ENCODE measurements around the gene BEND7.

BEND7 gene

GRCh38 chr10:13399752-13400151, 129.1 kb downstream of the BEND7 start:
- no peaks in the 10 kb centered on the region for H3K36me3 ChIP-seq (ENCODE audit: control insufficient read depth in 5 of 5, insufficient read depth in 5 of 5, low read length in 5 of 5)
- no peak overlapping the region for H3K9ac ChIP-seq (ENCODE audit: low read length in 5 of 5)
- H3K4me1 ChIP-seq (ENCODE audit: control insufficient read depth in 5 of 5, insufficient read depth in 5 of 5, low read length in 5 of 5): no peaks in the 10 kb centered on the region
- no peak overlapping the region for H3K4me3 ChIP-seq (ENCODE audit: low read depth in 1 of 5, low read length in 5 of 5)
- H3K9me3 ChIP-seq (ENCODE audit: control insufficient read depth in 5 of 5, low read length in 5 of 5): peaks cover 0 to 4% (median 0%) of the 10 kb centered on the region in 5 donors
- no peak overlapping the region for H3K27ac ChIP-seq (ENCODE audit: low read depth, low read length)
- peaks cover 0 to 4% (median 0%) of the 10 kb centered on the region in 5 donors for H3K27me3 ChIP-seq (ENCODE audit: control insufficient read depth in 5 of 5, insufficient read depth in 4 of 5, low read length in 5 of 5)

DNA sequence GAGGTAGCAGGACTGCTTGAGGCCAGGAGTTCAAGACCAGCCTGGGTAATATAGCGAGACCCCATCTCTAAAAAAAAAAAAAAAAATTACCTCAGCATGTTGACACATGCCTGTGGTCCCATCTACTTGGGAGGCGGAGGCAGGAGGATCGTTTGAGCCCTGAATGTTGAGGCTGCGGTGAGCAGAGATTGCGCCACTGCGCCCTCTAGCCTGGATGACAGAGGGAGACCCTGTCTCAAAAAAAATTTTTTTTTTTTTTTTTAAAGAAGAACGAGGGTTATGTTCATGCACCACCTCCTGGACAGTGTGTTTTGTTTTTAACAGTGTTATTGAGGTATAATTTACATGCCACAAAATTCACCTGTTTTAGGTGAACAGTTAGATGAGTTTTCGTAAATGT, 129.6 kb downstream of the BEND7 start:
- Histone ChIP-seq H3K27ac (ENCODE audit: low read depth, low read length) (no peak overlapping the region), H3K36me3 (ENCODE audit: control insufficient read depth in 5 of 5, insufficient read depth in 5 of 5, low read length in 5 of 5) (no peaks in the 10 kb centered on the region), H3K4me3 (ENCODE audit: low read depth in 1 of 5, low read length in 5 of 5) (no peak overlapping the region), H3K27me3 (ENCODE audit: control insufficient read depth in 5 of 5, insufficient read depth in 4 of 5, low read length in 5 of 5) (peaks cover 0 to 4% (median 0%) of the 10 kb centered on the region in 5 donors), H3K9me3 (ENCODE audit: control insufficient read depth in 5 of 5, low read length in 5 of 5) (peaks cover 0 to 4% (median 0%) of the 10 kb centered on the region in 5 donors), H3K4me1 (ENCODE audit: control insufficient read depth in 5 of 5, insufficient read depth in 5 of 5, low read length in 5 of 5) (no peaks in the 10 kb centered on the region), H3K9ac (ENCODE audit: low read length in 5 of 5) (no peak overlapping the region)

DNA sequence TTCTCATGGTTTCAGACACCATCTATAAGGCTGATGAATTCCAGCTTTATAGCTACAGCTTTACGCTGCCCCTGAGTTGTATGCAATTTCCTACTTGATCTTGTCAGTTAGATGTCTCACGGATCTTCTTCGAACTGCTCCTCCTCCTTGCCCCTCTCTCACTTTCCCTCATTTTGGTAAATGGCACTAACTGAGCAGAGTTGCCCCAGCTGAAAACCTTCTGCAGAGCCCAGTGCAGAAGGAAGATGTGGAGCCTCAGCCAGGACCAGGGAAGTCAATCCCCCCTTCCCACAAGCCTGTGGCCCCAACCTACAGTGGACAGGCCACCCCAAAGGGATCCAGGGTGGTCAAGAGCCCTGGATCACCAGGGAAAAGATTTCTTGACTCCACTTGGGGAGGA, 131.8 kb downstream of the BEND7 start:
- H3K27ac ChIP-seq (ENCODE audit: low read depth, low read length): no peak overlapping the region
- no peaks in the 10 kb centered on the region for H3K4me1 ChIP-seq (ENCODE audit: control insufficient read depth in 5 of 5, insufficient read depth in 5 of 5, low read length in 5 of 5)
- no peak overlapping the region for H3K9ac ChIP-seq (ENCODE audit: low read length in 5 of 5)
- no peak overlapping the region for H3K4me3 ChIP-seq (ENCODE audit: low read depth in 1 of 5, low read length in 5 of 5)
- H3K36me3 ChIP-seq (ENCODE audit: control insufficient read depth in 5 of 5, insufficient read depth in 5 of 5, low read length in 5 of 5): no peaks in the 10 kb centered on the region
- peaks cover 0 to 4% (median 0%) of the 10 kb centered on the region in 5 donors for H3K27me3 ChIP-seq (ENCODE audit: control insufficient read depth in 5 of 5, insufficient read depth in 4 of 5, low read length in 5 of 5)
- peaks cover 0 to 4% (median 0%) of the 10 kb centered on the region in 5 donors for H3K9me3 ChIP-seq (ENCODE audit: control insufficient read depth in 5 of 5, low read length in 5 of 5)

- H3K36me3 ChIP-seq (ENCODE audit: control insufficient read depth in 5 of 5, insufficient read depth in 5 of 5, low read length in 5 of 5): no peaks in the 10 kb centered on the region
- peaks cover 0 to 4% (median 0%) of the 10 kb centered on the region in 5 donors for H3K9me3 ChIP-seq (ENCODE audit: control insufficient read depth in 5 of 5, low read length in 5 of 5)
- no peak overlapping the region for H3K27ac ChIP-seq (ENCODE audit: low read depth, low read length)
- H3K9ac ChIP-seq (ENCODE audit: low read length in 5 of 5): no peak overlapping the region
- H3K27me3 ChIP-seq (ENCODE audit: control insufficient read depth in 5 of 5, insufficient read depth in 4 of 5, low read length in 5 of 5): peaks cover 0 to 4% (median 0%) of the 10 kb centered on the region in 5 donors
- H3K4me3 ChIP-seq (ENCODE audit: low read depth in 1 of 5, low read length in 5 of 5): no peak overlapping the region
- H3K4me1 ChIP-seq (ENCODE audit: control insufficient read depth in 5 of 5, insufficient read depth in 5 of 5, low read length in 5 of 5): no peaks in the 10 kb centered on the region
Measured at GRCh38 chr10:13396369-13396768, 132.4 kb downstream of the BEND7 start.

DNA sequence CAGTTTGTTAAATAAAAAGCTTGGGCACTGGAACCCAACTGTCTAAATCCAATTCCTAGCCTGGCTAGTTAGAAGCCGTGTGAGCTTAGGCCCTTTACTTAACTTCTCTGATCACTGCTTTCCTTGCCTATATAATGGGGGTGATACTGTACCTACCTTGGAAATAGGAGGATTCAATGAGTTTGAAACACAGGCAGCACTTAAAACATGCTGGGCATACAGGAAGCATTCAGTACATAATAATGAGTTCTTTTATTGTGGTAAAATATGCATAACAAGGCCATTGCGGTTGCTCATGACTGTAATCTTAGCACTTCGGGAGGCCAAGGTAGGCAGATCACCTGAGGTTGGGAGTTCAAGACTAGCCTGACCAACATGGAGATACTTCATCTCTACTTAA, 133.3 kb downstream of the BEND7 start:
- H3K9ac ChIP-seq (ENCODE audit: low read length in 5 of 5): no peak overlapping the region
- no peak overlapping the region for H3K27ac ChIP-seq (ENCODE audit: low read depth, low read length)
- H3K4me3 ChIP-seq (ENCODE audit: low read depth in 1 of 5, low read length in 5 of 5): no peak overlapping the region
- peaks cover 0 to 4% (median 0%) of the 10 kb centered on the region in 5 donors for H3K9me3 ChIP-seq (ENCODE audit: control insufficient read depth in 5 of 5, low read length in 5 of 5)
- H3K4me1 ChIP-seq (ENCODE audit: control insufficient read depth in 5 of 5, insufficient read depth in 5 of 5, low read length in 5 of 5): peaks cover 0 to 6% (median 4%) of the 10 kb centered on the region in 5 donors
- no peaks in the 10 kb centered on the region for H3K36me3 ChIP-seq (ENCODE audit: control insufficient read depth in 5 of 5, insufficient read depth in 5 of 5, low read length in 5 of 5)
- H3K27me3 ChIP-seq (ENCODE audit: control insufficient read depth in 5 of 5, insufficient read depth in 4 of 5, low read length in 5 of 5): no peaks in the 10 kb centered on the region

GRCh38 chr10:13393640-13394039, 135.2 kb downstream of the BEND7 start:
- Histone ChIP-seq H3K4me1 (ENCODE audit: control insufficient read depth in 5 of 5, insufficient read depth in 5 of 5, low read length in 5 of 5) (peaks cover 0 to 7% (median 6%) of the 10 kb centered on the region in 5 donors), H3K27me3 (ENCODE audit: control insufficient read depth in 5 of 5, insufficient read depth in 4 of 5, low read length in 5 of 5) (no peaks in the 10 kb centered on the region), H3K27ac (ENCODE audit: low read depth, low read length) (no peak overlapping the region), H3K36me3 (ENCODE audit: control insufficient read depth in 5 of 5, insufficient read depth in 5 of 5, low read length in 5 of 5) (no peaks in the 10 kb centered on the region), H3K9ac (ENCODE audit: low read length in 5 of 5) (no peak overlapping the region), H3K9me3 (ENCODE audit: control insufficient read depth in 5 of 5, low read length in 5 of 5) (no peaks in the 10 kb centered on the region), H3K4me3 (ENCODE audit: low read depth in 1 of 5, low read length in 5 of 5) (no peak overlapping the region)

- H3K27me3 ChIP-seq (ENCODE audit: control insufficient read depth in 5 of 5, insufficient read depth in 4 of 5, low read length in 5 of 5): no peaks in the 10 kb centered on the region
- no peak overlapping the region for H3K9ac ChIP-seq (ENCODE audit: low read length in 5 of 5)
- H3K36me3 ChIP-seq (ENCODE audit: control insufficient read depth in 5 of 5, insufficient read depth in 5 of 5, low read length in 5 of 5): no peaks in the 10 kb centered on the region
- H3K4me3 ChIP-seq (ENCODE audit: low read depth in 1 of 5, low read length in 5 of 5): no peak overlapping the region
- no peak overlapping the region for H3K27ac ChIP-seq (ENCODE audit: low read depth, low read length)
- H3K4me1 ChIP-seq (ENCODE audit: control insufficient read depth in 5 of 5, insufficient read depth in 5 of 5, low read length in 5 of 5): peaks cover 0 to 7% (median 6%) of the 10 kb centered on the region in 5 donors
- H3K9me3 ChIP-seq (ENCODE audit: control insufficient read depth in 5 of 5, low read length in 5 of 5): no peaks in the 10 kb centered on the region
Measured at GRCh38 chr10:13392701-13393100, 136.1 kb downstream of the BEND7 start.
